Activated CD8-positive, alpha-beta T cell treated with anti-CD3 and anti-CD28 coated beads, Interleukin-2, amount 10 ng/mL, durations not matched to agents 7 days and 5 days (primary cell): ENCODE results near the gene THPO. TPM values are rescaled to one million over a fixed set of nuclear protein-coding genes. Genes with fewer than 3 reads are reported as not detected.

Experiments used
- ATAC-seq: fragments of 150-1000 bp; cut with Tn5 transposase; one replicate; pipeline ENCODE4 v1.10.0; 2021; ENCODE audit warnings: moderate library complexity
- CTCF ChIA-PET: fragments of 350-600 bp; sonication (Branson Sonifier 250); formaldehyde crosslinking; loops from one replicate; lab custom pipeline; 2021; ENCODE audit warnings: antibody characterized with exemption; lab: Charles Lee
- POLR2A ChIA-PET: fragments of 350-600 bp; sonication (Branson Sonifier 250); formaldehyde crosslinking; loops from one replicate; lab custom pipeline; 2021; ENCODE audit warnings: antibody characterized with exemption; lab: Charles Lee
- DNase-seq: peaks from one replicate; pipeline ENCODE4 v3.0.0-alpha.2; 2020
- H3K27ac Mint-ChIP-seq: one replicate; pipeline ENCODE4 v1.8.0; 2021; ENCODE audit warnings: mild to moderate bottlenecking, mixed read lengths
- H3K27me3 Mint-ChIP-seq: one replicate; pipeline ENCODE4 v1.8.0; 2021; ENCODE audit warnings: low read depth, mixed read lengths
- H3K36me3 Mint-ChIP-seq: one replicate; pipeline ENCODE4 v1.8.0; 2021; ENCODE audit warnings: low read depth, mixed read lengths
- H3K4me1 Mint-ChIP-seq: one replicate; pipeline ENCODE4 v1.8.0; 2021; ENCODE audit warnings: low read depth, mixed read lengths
- H3K4me3 Mint-ChIP-seq: one replicate; pipeline ENCODE4 v1.8.0; 2021; ENCODE audit warnings: mild to moderate bottlenecking, mixed read lengths
- H3K9me3 Mint-ChIP-seq: one replicate; pipeline ENCODE4 v1.8.0; 2022; ENCODE audit warnings: mixed read lengths; ENCODE audit not compliant: insufficient read depth
- total RNA-seq, 2 experiments: library from RNA; stranded (reverse); gene quantifications; one replicate each; pipeline ENCODE4 v1.2.3, GENCODE V29; 2021

THPO gene
- total RNA-seq, 2 experiments from 2014 or later: not detected

GRCh38 chr3:184399410-184399809 lies 21.4 kb upstream of the THPO start:
- ATAC-seq: no peak
- ChIA-PET CTCF (interaction anchor here (0.7 kb wide), 1 partner anchor 141 kb away, joined by 4 read pairs; no protein-coding TSS in a partner anchor), POLR2A (no interaction called here)
- no peaks in the 10 kb centered on the region for H3K9me3 Mint-ChIP-seq
- H3K4me3 Mint-ChIP-seq: no peak overlapping the region
- DNase-seq: no peak
- no peaks in the 10 kb centered on the region for H3K36me3 Mint-ChIP-seq
- peaks cover 16% of the 10 kb centered on the region for H3K27me3 Mint-ChIP-seq
- H3K27ac Mint-ChIP-seq: no peak overlapping the region
- no peaks in the 10 kb centered on the region for H3K4me1 Mint-ChIP-seq

GRCh38 chr3:184395320-184395660 lies 17.3 kb upstream of the THPO start:
- DNase-seq: no peak
- no peak overlapping the region for H3K27ac Mint-ChIP-seq
- no peak overlapping the region for H3K4me3 Mint-ChIP-seq
- H3K4me1 Mint-ChIP-seq: no peaks in the 10 kb centered on the region
- ChIA-PET CTCF (no interaction called here), POLR2A (no interaction called here)
- H3K36me3 Mint-ChIP-seq: no peaks in the 10 kb centered on the region
- peaks cover 17% of the 10 kb centered on the region for H3K27me3 Mint-ChIP-seq
- H3K9me3 Mint-ChIP-seq: no peaks in the 10 kb centered on the region
- ATAC-seq: no peak

- H3K9me3 Mint-ChIP-seq: no peaks in the 10 kb centered on the region
- DNase-seq: no peak
- no peak for ATAC-seq
- H3K36me3 Mint-ChIP-seq: no peaks in the 10 kb centered on the region
- H3K27me3 Mint-ChIP-seq: peaks cover 20% of the 10 kb centered on the region
- CTCF ChIA-PET: interaction anchor here (1.7 kb wide), 1 partner anchor 19 kb away, joined by 5 read pairs; no protein-coding TSS in a partner anchor
- POLR2A ChIA-PET: no interaction called here
- H3K4me1 Mint-ChIP-seq: no peaks in the 10 kb centered on the region
- H3K4me3 Mint-ChIP-seq: no peak overlapping the region
- H3K27ac Mint-ChIP-seq: no peak overlapping the region
Observed at GRCh38 chr3:184391266-184391665, 13.3 kb upstream of the THPO start.

- H3K27ac Mint-ChIP-seq: no peak overlapping the region
- ChIA-PET POLR2A (no interaction called here), CTCF (interaction anchor here (1.2 to 1.7 kb wide), 2 partner anchors 18 to 124 kb away, joined by 4 to 5 read pairs; no protein-coding TSS in a partner anchor)
- H3K9me3 Mint-ChIP-seq: no peaks in the 10 kb centered on the region
- ATAC-seq (no peak), DNase-seq (no peak)
- no peak overlapping the region for H3K4me3 Mint-ChIP-seq
- no peaks in the 10 kb centered on the region for H3K4me1 Mint-ChIP-seq
- peaks cover 22% of the 10 kb centered on the region for H3K27me3 Mint-ChIP-seq
- no peaks in the 10 kb centered on the region for H3K36me3 Mint-ChIP-seq
Observed at GRCh38 chr3:184389935-184390528, 12.0 kb upstream of the THPO start.

- ChIA-PET CTCF (no interaction called here), POLR2A (no interaction called here)
- H3K9me3 Mint-ChIP-seq: no peaks in the 10 kb centered on the region
- no peak for ATAC-seq
- no peak for DNase-seq
- H3K27me3 Mint-ChIP-seq: peaks cover 22% of the 10 kb centered on the region
- no peak overlapping the region for H3K27ac Mint-ChIP-seq
- no peaks in the 10 kb centered on the region for H3K4me1 Mint-ChIP-seq
- H3K36me3 Mint-ChIP-seq: no peaks in the 10 kb centered on the region
- no peak overlapping the region for H3K4me3 Mint-ChIP-seq
Observed at GRCh38 chr3:184389384-184389783, 11.4 kb upstream of the THPO start.

- ATAC-seq (no peak), DNase-seq (no peak)
- Mint-ChIP-seq H3K4me1 (no peaks in the 10 kb centered on the region), H3K27me3 (peaks cover 22% of the 10 kb centered on the region), H3K9me3 (no peaks in the 10 kb centered on the region), H3K27ac (no peak overlapping the region), H3K4me3 (no peak overlapping the region), H3K36me3 (no peaks in the 10 kb centered on the region)
- ChIA-PET POLR2A (no interaction called here), CTCF (no interaction called here)
Observed at GRCh38 chr3:184388936-184389230, 10.9 kb upstream of the THPO start.

GRCh38 chr3:184388164-184388935 lies 10.3 kb upstream of the THPO start:
- POLR2A ChIA-PET: no interaction called here
- Mint-ChIP-seq H3K27ac (no peak overlapping the region), H3K9me3 (no peaks in the 10 kb centered on the region), H3K36me3 (no peaks in the 10 kb centered on the region), H3K27me3 (peaks cover 19% of the 10 kb centered on the region), H3K4me1 (no peaks in the 10 kb centered on the region), H3K4me3 (no peak overlapping the region)
- no peak for DNase-seq
- ATAC-seq: peak; percentile 33
- CTCF ChIA-PET: no interaction called here

GRCh38 chr3:184387174-184387714 lies 9.2 kb upstream of the THPO start:
- Mint-ChIP-seq H3K27ac (no peak overlapping the region), H3K4me3 (no peak overlapping the region), H3K9me3 (no peaks in the 10 kb centered on the region), H3K36me3 (no peaks in the 10 kb centered on the region), H3K4me1 (no peaks in the 10 kb centered on the region), H3K27me3 (peaks cover 25% of the 10 kb centered on the region)
- ATAC-seq (no peak), DNase-seq (no peak)
- CTCF ChIA-PET: no interaction called here
- POLR2A ChIA-PET: no interaction called here

- ChIA-PET CTCF (no interaction called here), POLR2A (no interaction called here)
- Mint-ChIP-seq H3K4me1 (no peaks in the 10 kb centered on the region), H3K36me3 (no peaks in the 10 kb centered on the region), H3K9me3 (no peaks in the 10 kb centered on the region), H3K4me3 (no peak overlapping the region), H3K27me3 (peaks cover 33% of the 10 kb centered on the region), H3K27ac (no peak overlapping the region)
- ATAC-seq: no peak
- DNase-seq: no peak
Observed at GRCh38 chr3:184386047-184386806, 8.2 kb upstream of the THPO start.

GRCh38 chr3:184384856-184385422 lies 6.9 kb upstream of the THPO start:
- Mint-ChIP-seq H3K4me1 (peaks cover 3% of the 10 kb centered on the region), H3K4me3 (no peak overlapping the region), H3K27me3 (peaks cover 27% of the 10 kb centered on the region), H3K36me3 (no peaks in the 10 kb centered on the region), H3K9me3 (no peaks in the 10 kb centered on the region), H3K27ac (no peak overlapping the region)
- POLR2A ChIA-PET: interaction anchor here (0.8 kb wide), 1 partner anchor 13 kb away, joined by 3 read pairs; no protein-coding TSS in a partner anchor
- DNase-seq (no peak), ATAC-seq (no peak)
- CTCF ChIA-PET: interaction anchor here (0.8 to 1.2 kb wide), 2 partner anchors 13 kb away, joined by 3 to 6 read pairs; no protein-coding TSS in a partner anchor

GRCh38 chr3:184384342-184384741 lies 6.3 kb upstream of the THPO start:
- Mint-ChIP-seq H3K36me3 (no peaks in the 10 kb centered on the region), H3K9me3 (no peaks in the 10 kb centered on the region), H3K27ac (no peak overlapping the region), H3K4me3 (no peak overlapping the region), H3K4me1 (peaks cover 3% of the 10 kb centered on the region), H3K27me3 (peaks cover 28% of the 10 kb centered on the region)
- DNase-seq (no peak), ATAC-seq (no peak)
- ChIA-PET POLR2A (interaction anchor here (0.8 to 1.0 kb wide), 2 partner anchors 13 to 14 kb away, joined by 3 read pairs; no protein-coding TSS in a partner anchor), CTCF (interaction anchor here (1.1 to 1.2 kb wide), 2 partner anchors 13 to 158 kb away, joined by 3 to 6 read pairs; no protein-coding TSS in a partner anchor)
